HG03378 (cell line): ENCODE results near the gene CTDSP2.
"Not testable (repeated sequence)": the region's sequence is repeated elsewhere in the genome, so short reads cannot be mapped to it uniquely, and the experiment has no call there.

Experiments
- ATAC-seq: cut with Tn5 transposase; IDR thresholded peaks from one replicate; pipeline ENCODE4 v1.9.1; 2021; ENCODE audit warnings: mild to moderate bottlenecking, moderate library complexity; ENCODE audit not compliant: unreplicated experiment

CTDSP2 gene

DNA sequence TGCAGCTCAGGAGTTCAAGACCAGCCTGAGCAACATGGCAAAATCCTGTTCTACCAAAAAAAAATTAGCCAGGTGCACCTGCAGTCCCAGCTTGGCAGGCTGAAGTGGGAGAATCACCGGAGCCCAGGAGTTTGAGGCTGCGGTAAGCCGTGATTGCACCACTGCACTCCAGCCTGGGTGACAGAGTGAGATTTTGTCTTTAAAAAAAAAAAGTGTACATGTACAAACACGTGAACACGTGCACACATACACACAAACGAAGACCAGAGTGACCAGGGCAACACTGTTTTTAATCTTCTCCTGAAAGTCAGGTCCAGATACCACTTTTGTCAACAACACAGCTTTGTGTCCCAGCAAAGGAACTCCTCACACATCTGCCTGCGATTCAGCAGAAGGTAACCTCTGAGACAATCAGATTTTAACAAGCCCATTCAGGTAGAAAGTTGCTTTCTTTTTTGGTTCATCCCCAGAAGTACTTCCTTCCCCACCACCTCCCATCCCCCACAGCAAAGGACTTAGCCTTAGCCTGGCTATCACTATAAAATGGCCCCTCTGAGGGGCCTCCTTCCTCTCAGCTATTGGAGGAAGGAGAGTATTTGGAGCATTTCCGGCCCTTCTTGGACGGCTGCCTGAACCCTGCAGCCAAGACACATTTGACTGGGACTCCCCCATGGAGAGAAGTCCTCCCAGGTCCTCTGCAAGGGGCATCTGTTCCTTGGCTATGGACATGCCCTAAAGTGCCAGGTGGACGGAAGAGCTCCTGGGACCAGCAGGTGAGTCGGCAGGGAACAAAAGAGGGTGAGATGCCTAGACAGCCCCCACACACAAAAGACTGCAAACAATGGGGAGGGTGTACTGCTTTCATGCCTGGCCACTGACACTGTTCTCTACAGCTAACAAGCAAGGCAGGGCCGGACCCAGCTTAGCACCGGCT lies 9.8 kb downstream of the CTDSP2 start:
- peak; percentile 57 for ATAC-seq

DNA sequence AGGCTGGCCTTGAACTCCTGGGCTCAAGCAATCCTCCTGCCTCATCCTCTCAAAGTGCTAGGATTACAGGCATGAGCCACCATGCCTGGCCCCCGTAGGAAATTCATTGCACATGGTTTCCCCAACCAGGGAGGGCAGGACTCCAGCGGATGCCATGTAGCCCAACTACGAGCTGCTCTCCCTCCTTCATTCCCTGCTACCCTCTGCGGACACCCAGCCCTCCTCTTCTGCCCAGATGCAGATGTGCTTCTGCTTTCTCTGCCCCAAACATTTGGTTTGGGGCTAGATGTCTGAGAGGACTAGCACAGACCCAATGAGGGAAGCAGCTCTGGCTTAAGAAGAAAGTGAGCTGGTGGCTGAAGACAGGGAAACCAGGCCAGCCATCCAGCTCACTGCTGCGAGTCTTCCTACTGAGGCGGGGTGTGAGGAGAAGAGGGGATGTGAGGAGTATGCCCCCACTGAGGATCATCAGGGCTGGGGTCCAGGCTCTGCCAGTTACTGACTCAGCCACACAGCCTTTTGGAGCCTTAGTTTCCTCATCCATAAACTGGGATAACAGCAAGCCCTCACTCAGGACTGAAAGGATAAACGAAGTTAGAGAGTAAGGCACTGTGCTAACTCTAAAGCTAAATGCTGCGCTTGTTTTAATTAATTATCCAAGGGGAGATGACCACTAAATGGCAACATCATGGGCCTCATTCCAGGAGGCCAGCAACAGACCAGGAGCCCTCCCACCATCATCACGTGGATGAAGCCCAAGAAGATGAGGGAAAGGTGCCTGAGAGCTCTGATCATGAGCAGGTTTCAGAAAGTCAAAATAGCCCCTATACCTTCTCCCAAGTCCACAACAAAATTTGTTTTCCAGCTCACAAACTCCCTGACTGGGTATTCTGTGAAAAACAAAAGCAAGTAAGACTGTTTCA lies 10.9 kb downstream of the CTDSP2 start:
- ATAC-seq: no peak

DNA sequence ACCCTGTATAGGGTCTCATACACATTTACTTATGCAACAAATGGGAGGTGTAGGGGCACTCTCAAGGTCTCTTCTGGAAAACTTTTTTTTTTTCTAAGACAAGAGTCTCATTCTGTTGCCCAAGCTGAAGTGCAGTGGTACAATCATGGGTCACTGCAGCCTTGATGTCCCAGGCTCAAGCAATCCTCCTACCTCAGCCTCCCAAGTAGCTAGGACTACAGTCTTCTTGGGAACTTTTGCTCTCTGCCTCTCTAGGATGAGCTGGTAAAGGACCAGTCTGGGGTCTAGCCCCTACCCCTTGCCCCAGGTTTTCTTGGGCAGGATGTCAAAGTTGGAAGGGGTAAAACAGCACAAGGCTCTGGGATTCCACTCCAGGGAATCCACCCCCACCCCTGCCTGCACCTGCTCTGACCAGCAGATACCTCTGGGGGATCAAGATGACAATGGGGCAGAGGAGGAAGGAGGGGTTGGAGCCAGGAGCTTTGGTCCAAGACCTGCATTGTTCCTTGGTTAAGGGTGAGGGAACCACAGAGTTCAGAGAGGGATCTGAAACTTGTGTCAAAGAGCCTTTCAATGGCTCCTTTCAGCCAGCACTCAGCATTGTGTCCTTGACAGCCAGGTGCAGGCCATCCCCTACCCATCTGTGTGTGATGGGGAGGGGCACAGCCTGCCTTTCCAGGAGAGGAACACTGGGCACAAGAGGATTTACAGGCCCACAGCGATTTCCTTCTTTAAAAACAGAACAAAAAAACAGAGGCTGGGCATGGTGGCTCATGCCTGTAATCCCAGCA lies 12.2 kb downstream of the CTDSP2 start:
- ATAC-seq: no peak

DNA sequence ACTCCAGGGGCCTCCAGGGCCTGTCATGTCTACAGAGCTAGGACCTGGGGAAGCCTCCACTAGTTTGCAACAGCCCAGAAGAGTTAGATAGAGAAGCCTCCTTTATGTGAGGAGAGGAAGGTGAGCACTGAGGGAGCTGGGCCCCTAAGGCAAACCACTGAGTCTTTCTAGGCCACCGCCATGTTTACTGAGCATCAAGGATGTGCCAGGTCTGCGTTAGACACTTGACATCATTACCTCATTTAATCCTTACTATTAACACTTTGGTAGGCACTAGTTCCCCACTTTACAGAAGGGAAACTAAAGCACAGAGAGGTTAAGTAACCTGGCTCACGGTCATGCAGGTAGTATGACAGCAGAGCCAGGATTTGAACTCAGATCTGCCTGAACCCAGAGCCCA lies 12.9 kb downstream of the CTDSP2 start:
- no peak for ATAC-seq

DNA sequence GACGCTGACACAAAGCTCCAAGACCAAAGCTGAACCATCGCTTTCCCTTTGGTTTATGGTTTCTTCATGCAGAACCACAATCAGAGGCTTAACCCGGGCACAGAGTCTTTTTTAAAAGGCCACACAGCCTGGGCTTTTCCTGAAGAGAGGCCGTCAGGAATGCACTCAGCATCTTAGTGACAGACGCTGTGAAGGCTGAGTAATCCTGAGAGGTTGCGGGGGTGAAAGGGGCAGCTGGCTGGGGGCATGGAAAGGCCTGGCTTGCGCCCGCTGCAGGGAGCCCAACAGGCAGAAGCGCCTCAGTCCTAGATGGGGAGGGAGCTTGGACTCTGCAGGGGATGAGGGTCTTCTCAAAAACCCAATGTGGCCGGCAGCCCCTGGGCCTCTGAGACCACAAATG lies 13.6 kb downstream of the CTDSP2 start:
- ATAC-seq: no peak

GRCh38 chr12:57830393-57830792 lies 16.1 kb downstream of the CTDSP2 start:
- ATAC-seq: no peak

DNA sequence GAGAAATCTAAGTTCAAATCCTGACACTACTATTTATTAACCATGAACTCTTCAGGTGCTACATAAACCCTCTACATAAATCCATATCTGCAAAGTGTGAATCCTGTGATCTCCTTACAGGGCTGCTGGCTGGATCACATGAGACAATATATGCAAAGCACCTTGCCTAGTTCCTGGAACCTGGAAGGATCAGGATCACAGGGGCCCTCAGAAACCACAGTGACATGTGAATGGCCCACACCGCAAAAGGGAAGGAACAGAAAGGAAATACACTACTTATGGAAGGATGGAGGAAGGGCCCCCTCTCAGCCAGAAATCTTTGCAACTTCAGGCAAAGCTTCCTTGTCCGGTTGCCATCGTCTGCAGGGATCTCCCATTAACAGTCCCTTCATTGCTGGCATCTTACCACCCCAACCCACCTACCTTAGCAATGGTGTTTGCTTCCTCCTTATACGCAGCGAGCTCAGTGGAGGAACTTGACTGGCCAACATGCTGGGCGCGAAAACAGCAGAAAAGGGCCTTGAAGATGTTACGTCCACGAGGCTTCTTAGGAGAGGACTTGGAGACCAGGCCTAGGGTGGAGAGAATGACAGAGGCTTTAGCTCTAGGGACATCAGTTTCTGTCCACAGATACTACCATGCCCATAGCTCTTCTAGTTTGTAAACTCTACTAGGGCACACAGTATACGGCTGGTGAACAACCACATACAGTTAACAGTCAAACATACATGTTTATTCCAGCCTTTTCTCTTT lies 17.3 kb downstream of the CTDSP2 start:
- no peak for ATAC-seq

DNA sequence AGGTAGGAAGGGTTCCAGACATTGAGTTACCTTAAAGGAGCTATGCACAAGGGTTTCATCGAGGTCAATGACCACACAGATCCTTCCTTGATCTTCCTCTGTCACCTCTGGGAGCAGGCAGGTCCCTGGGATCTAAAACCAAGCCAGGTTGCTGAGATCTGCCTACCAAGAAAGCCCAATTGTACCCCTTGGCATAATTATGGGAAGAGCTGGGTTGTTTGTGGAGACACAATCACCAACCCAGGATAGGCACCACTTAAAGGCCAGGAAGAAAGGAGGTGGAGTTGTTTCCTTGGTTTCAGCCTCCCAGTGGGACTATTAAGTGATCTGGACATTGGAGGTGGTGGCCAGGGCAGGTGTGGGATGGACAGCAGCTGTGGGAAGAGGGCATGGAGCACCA lies 19.6 kb downstream of the CTDSP2 start:
- no peak for ATAC-seq

DNA sequence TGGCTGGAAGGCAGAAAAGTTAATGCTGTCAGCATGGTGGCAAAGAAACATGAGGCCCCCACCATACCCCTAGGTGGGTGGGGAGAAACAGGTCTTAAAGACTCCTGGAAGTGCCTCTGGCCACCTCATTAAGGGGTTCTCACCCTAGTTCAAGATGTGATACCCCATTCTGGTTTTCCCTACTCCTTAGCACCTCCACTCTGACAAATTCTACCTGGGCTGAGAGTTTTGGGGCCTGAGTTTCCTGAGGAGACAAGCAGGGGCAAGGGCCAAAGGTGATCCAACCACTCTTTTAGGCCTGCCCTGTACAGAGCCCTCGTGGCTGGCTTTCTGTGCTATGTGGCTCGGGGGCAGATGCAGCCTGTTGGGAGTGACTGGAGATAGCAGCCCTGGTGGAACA lies 20.1 kb downstream of the CTDSP2 start:
- no peak for ATAC-seq

- no peak for ATAC-seq
Measured at GRCh38 chr12:57825451-57825850, 21.1 kb downstream of the CTDSP2 start.

- no peak for ATAC-seq
Measured at GRCh38 chr12:57823908-57824640, 22.5 kb downstream of the CTDSP2 start.

- ATAC-seq: no peak
Measured at GRCh38 chr12:57823131-57823907, 23.2 kb downstream of the CTDSP2 start.

- ATAC-seq: no peak
Measured at GRCh38 chr12:57822392-57823130, 24.0 kb downstream of the CTDSP2 start.

DNA sequence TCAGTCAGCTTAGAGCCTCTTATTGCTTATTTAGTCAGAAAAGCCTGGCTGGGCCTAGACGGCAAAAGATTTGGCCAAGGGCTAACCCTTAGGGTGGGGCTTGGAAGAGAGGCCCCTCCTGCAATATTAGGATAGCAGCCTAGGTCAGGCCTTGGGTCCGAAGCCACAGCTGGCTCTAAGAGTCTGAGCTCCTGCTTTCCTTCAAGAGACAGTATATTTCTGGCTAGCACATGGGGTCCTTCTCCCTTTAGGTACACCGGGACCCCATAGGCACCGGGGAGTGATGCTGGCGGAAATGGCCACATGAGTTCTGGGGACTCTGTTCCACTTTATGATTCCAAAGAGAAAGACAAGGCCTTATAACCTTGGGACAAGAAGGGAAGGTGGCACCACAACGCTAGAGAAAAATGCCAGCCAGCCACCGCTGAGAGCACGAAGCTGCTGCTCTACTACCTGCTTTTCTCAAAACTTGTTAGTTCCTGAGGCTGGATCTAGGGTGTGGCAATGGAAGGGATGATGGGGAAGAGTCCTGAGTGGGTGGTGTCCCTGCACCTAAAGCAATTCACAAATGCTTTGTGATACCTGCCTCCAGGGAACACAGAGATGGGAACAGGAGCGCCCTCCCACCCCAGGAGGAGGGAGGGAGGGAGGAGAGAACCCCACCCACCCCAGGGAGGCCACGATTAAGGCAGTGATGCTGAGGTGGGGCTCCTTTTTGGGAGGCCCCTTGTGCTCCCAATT lies 24.9 kb downstream of the CTDSP2 start:
- ATAC-seq: no peak

DNA sequence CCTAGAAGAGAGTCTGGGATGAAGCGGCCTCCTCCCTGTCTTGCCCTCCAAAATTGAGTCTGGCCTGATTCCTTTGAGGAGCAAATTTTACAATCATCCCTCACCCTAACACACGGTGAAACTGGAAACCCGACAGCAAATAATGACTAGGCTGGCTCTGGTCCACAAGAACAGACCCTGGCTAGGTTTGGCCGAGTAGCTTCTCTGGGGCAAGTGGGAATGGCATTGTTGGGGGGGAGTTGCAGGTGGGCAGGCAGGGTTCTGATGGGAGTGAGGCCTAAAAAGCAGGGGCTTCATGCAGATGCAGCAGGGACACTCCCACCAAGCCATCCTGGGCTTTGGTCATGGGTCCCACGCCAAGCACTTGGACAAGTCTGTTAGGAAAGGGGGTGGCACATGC lies 25.5 kb downstream of the CTDSP2 start:
- not testable (repeated sequence) for ATAC-seq

- not testable (repeated sequence) for ATAC-seq
Measured at GRCh38 chr12:57820119-57820518, 26.4 kb downstream of the CTDSP2 start.

- ATAC-seq: not testable (repeated sequence)
Measured at GRCh38 chr12:57817990-57818331, 28.6 kb downstream of the CTDSP2 start.
